ENCODE measurements around the gene HTRA3.

- TF ChIP-seq EZH2 (IDR thresholded peaks at IDR 0.05; ENCODE audit: insufficient read depth, poor library complexity, severe bottlenecking) (no peak), EZH2phosphoT487 (IDR thresholded peaks at IDR 0.05; ENCODE audit: insufficient read depth, low read depth) (no peak)
Measured at GRCh38 chr4:8349664-8350236, 80.2 kb downstream of the HTRA3 start.

Data from GM23248 (cell line).